PC-9 (cell line): ENCODE results near the gene PRCC.

Experiments used
- EZH2 ChIP-seq: fragments of 200-600 bp; sonication (generic); IDR thresholded peaks from 2 replicates; pipeline ENCODE4 v1.8.0; 2017; ENCODE audit warnings: antibody characterized with exemption, low read depth
- TF ChIP-seq, protein P1 (sequence below): fragments of 200-600 bp; sonication (generic); conservative IDR thresholded peaks from 2 replicates; pipeline ENCODE4 v1.6.1; 2017; ENCODE audit warnings: mixed run types, antibody characterized with exemption, mild to moderate bottlenecking, moderate library complexity

- TF ChIP-seq, protein P1, sequence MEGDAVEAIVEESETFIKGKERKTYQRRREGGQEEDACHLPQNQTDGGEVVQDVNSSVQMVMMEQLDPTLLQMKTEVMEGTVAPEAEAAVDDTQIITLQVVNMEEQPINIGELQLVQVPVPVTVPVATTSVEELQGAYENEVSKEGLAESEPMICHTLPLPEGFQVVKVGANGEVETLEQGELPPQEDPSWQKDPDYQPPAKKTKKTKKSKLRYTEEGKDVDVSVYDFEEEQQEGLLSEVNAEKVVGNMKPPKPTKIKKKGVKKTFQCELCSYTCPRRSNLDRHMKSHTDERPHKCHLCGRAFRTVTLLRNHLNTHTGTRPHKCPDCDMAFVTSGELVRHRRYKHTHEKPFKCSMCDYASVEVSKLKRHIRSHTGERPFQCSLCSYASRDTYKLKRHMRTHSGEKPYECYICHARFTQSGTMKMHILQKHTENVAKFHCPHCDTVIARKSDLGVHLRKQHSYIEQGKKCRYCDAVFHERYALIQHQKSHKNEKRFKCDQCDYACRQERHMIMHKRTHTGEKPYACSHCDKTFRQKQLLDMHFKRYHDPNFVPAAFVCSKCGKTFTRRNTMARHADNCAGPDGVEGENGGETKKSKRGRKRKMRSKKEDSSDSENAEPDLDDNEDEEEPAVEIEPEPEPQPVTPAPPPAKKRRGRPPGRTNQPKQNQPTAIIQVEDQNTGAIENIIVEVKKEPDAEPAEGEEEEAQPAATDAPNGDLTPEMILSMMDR: no peak
- no peak for TF ChIP-seq EZH2
Observed at GRCh38 chr1:156760796-156761104, 6.6 kb upstream of the PRCC start.
